Measurements from ENCODE around the gene VPS33B. TPM values are rescaled to one million over a fixed set of nuclear protein-coding genes. Genes with fewer than 3 reads are reported as not detected.

The VPS33B gene
- total and polyA plus RNA-seq, 4 donors, result 7.9 to 35.2 (median 23.7) TPM

DNA sequence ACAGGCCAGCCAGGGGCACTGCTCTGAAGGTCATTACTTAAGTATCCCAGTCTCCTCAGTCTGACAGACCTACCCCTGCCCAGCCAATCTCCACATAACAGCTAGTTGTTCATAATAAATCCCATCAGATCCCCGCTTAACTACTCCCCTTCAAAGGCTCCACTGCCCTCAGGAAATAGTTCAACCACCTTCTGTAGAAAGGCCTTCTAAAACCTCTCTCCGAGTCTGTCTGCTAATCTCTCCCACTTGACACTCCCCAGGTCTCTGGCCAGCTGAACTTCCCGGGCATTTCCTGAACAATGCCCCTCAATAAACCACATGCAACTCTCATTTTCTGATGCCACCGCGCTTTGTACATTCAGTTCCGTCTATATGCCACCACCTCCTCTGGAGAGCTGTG lies 34.1 kb downstream of the VPS33B start:
- WGBS (ENCODE audit: insufficient coverage), result 74% methylated on average over 6 of the region's 6 CpGs
- Histone ChIP-seq H3K4me1 (ENCODE audit: control insufficient read depth, insufficient read depth, low read length) (peaks cover 3% of the 10 kb centered on the region), H3K9me3 (ENCODE audit: control insufficient read depth, insufficient read depth, low read length) (no peaks in the 10 kb centered on the region), H3K27ac (ENCODE audit: low read depth, low read length) (no peak overlapping the region), H3K36me3 (ENCODE audit: control insufficient read depth, insufficient read depth, low read length) (no peaks in the 10 kb centered on the region), H3K4me3 (ENCODE audit: low read depth, low read length) (no peak overlapping the region), H3K27me3 (ENCODE audit: control insufficient read depth, insufficient read depth, low read length) (no peaks in the 10 kb centered on the region)
- DNase-seq (ENCODE audit: low read depth in 4 of 6, low spot score in 6 of 6), result no peak

- WGBS (ENCODE audit: insufficient coverage), result 70% methylated on average over 5 of the region's 7 CpGs
- H3K4me3 ChIP-seq (ENCODE audit: low read depth, low read length), result no peak overlapping the region
- no peak overlapping the region for H3K27ac ChIP-seq (ENCODE audit: low read depth, low read length)
- DNase-seq (ENCODE audit: low read depth in 4 of 6, low spot score in 6 of 6), result no peak
- no peaks in the 10 kb centered on the region for H3K27me3 ChIP-seq (ENCODE audit: control insufficient read depth, insufficient read depth, low read length)
- no peaks in the 10 kb centered on the region for H3K4me1 ChIP-seq (ENCODE audit: control insufficient read depth, insufficient read depth, low read length)
- no peaks in the 10 kb centered on the region for H3K36me3 ChIP-seq (ENCODE audit: control insufficient read depth, insufficient read depth, low read length)
- H3K9me3 ChIP-seq (ENCODE audit: control insufficient read depth, insufficient read depth, low read length), result no peaks in the 10 kb centered on the region
Observed at GRCh38 chr15:90987561-90988141, 34.7 kb downstream of the VPS33B start.

DNA sequence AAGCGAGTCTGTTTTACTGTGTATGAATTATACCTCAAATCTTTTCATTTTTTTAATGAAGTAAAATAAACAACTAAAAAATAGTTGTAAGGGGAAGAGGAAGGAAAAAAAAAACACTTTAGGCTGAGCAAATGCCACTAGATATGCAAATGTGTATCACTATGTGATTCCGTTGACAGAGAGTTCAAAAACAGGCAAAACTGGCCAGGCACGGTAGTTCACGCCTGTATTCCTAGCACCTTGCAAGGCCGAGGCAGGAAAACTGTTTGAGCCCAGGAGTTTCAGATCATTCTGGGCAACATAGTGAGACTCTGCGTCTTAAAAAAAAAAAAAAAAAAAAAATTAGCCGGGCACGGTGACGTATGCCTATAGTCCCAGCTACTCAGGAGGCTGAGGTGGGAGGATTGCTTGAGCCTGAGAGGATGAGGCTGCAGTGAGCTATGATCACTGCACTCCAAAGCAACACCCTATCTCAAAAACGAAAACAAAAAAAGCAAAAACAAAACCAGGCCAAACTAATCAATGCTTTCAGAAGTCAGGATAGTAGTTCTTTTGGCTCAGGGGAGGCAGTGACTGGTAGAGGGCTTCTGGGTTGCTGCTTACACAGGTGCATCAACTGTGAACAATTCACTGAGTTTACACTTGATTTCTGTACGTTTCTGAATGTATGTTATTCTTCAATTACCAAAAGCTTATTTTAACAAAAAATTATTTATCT lies 35.4 kb downstream of the VPS33B start:
- Histone ChIP-seq H3K4me3 (ENCODE audit: low read depth, low read length) (no peak overlapping the region), H3K27me3 (ENCODE audit: control insufficient read depth, insufficient read depth, low read length) (no peaks in the 10 kb centered on the region), H3K9me3 (ENCODE audit: control insufficient read depth, insufficient read depth, low read length) (no peaks in the 10 kb centered on the region), H3K36me3 (ENCODE audit: control insufficient read depth, insufficient read depth, low read length) (no peaks in the 10 kb centered on the region), H3K4me1 (ENCODE audit: control insufficient read depth, insufficient read depth, low read length) (no peaks in the 10 kb centered on the region), H3K27ac (ENCODE audit: low read depth, low read length) (no peak overlapping the region)
- DNase-seq (ENCODE audit: low read depth in 4 of 6, low spot score in 6 of 6), result no peak
- 100% methylated on average over 2 of the region's 11 CpGs for WGBS (ENCODE audit: insufficient coverage)

- Histone ChIP-seq H3K27ac (ENCODE audit: low read depth, low read length) (no peak overlapping the region), H3K27me3 (ENCODE audit: control insufficient read depth, insufficient read depth, low read length) (no peaks in the 10 kb centered on the region), H3K4me3 (ENCODE audit: low read depth, low read length) (no peak overlapping the region), H3K4me1 (ENCODE audit: control insufficient read depth, insufficient read depth, low read length) (no peaks in the 10 kb centered on the region), H3K36me3 (ENCODE audit: control insufficient read depth, insufficient read depth, low read length) (peaks cover 11% of the 10 kb centered on the region), H3K9me3 (ENCODE audit: control insufficient read depth, insufficient read depth, low read length) (no peaks in the 10 kb centered on the region)
- 93% methylated on average over 4 of the region's 5 CpGs for WGBS (ENCODE audit: insufficient coverage)
- DNase-seq (ENCODE audit: low read depth in 4 of 6, low spot score in 6 of 6), result no peak
Observed at GRCh38 chr15:90982135-90982534, 40.3 kb downstream of the VPS33B start.

GRCh38 chr15:90981681-90982080 lies 40.7 kb downstream of the VPS33B start:
- Histone ChIP-seq H3K27ac (ENCODE audit: low read depth, low read length) (no peak overlapping the region), H3K4me3 (ENCODE audit: low read depth, low read length) (no peak overlapping the region), H3K27me3 (ENCODE audit: control insufficient read depth, insufficient read depth, low read length) (no peaks in the 10 kb centered on the region), H3K9me3 (ENCODE audit: control insufficient read depth, insufficient read depth, low read length) (no peaks in the 10 kb centered on the region), H3K4me1 (ENCODE audit: control insufficient read depth, insufficient read depth, low read length) (no peaks in the 10 kb centered on the region), H3K36me3 (ENCODE audit: control insufficient read depth, insufficient read depth, low read length) (peaks cover 11% of the 10 kb centered on the region)
- DNase-seq (ENCODE audit: low read depth in 4 of 6, low spot score in 6 of 6), result no peak
- WGBS (ENCODE audit: insufficient coverage), result 70% methylated on average over 2 of the region's 6 CpGs

DNA sequence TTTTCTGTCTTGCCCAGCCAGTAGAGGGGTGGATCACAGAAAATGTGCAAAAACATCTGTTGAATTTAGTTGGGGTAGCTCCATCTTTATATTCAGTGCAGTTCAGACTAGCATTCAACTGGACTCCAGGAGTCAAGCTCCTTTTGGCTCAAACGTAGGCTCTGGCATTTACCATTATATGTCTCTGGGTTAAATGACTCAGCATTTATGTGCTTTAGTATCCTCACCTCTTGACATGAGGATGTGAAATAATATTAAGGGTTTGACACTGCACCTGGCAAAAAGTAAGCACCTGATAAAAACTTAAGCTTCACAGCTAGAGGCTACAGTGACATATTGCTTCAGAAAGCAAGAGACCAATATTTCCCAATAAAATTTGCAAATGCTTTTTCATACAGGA lies 42.8 kb downstream of the VPS33B start:
- Histone ChIP-seq H3K9me3 (ENCODE audit: control insufficient read depth, insufficient read depth, low read length) (no peaks in the 10 kb centered on the region), H3K4me1 (ENCODE audit: control insufficient read depth, insufficient read depth, low read length) (no peaks in the 10 kb centered on the region), H3K27me3 (ENCODE audit: control insufficient read depth, insufficient read depth, low read length) (no peaks in the 10 kb centered on the region), H3K27ac (ENCODE audit: low read depth, low read length) (no peak overlapping the region), H3K4me3 (ENCODE audit: low read depth, low read length) (no peak overlapping the region), H3K36me3 (ENCODE audit: control insufficient read depth, insufficient read depth, low read length) (peaks cover 17% of the 10 kb centered on the region)
- DNase-seq (ENCODE audit: low read depth in 4 of 6, low spot score in 6 of 6), result no peak
- no CpG with 5 or more reads among the region's 1 CpG for WGBS (ENCODE audit: insufficient coverage)

DNA sequence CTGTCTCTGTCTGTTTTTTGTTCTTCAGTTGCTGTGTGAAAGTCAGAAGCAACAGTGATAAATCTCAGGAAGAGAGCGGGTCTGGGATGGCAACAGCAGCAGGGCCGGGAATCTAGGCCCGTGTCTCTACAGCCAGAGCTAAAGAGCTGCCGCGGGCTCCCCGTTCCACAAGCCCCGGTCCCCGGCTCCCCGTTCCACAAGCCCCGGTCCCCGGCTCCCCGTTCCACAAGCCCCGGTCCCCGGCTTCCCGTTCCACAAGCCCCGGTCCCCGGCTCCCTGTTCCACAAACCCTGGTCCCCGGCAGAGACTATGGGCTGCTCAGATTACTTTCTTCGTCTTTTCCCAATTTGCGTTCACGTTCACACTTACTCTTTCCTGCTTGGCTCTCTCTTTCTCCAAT lies 48.2 kb downstream of the VPS33B start:
- Histone ChIP-seq H3K27ac (ENCODE audit: low read depth, low read length) (no peak overlapping the region), H3K27me3 (ENCODE audit: control insufficient read depth, insufficient read depth, low read length) (no peaks in the 10 kb centered on the region), H3K36me3 (ENCODE audit: control insufficient read depth, insufficient read depth, low read length) (peaks cover 26% of the 10 kb centered on the region), H3K9me3 (ENCODE audit: control insufficient read depth, insufficient read depth, low read length) (no peaks in the 10 kb centered on the region), H3K4me3 (ENCODE audit: low read depth, low read length) (no peak overlapping the region), H3K4me1 (ENCODE audit: control insufficient read depth, insufficient read depth, low read length) (no peaks in the 10 kb centered on the region)
- 95% methylated on average over 20 of the region's 21 CpGs for WGBS (ENCODE audit: insufficient coverage)
- DNase-seq (ENCODE audit: low read depth in 4 of 6, low spot score in 6 of 6), result no peak

- WGBS (ENCODE audit: insufficient coverage), result 70% methylated on average over 2 of the region's 5 CpGs
Observed at GRCh38 chr15:90972133-90972532, 50.3 kb downstream of the VPS33B start.

DNA sequence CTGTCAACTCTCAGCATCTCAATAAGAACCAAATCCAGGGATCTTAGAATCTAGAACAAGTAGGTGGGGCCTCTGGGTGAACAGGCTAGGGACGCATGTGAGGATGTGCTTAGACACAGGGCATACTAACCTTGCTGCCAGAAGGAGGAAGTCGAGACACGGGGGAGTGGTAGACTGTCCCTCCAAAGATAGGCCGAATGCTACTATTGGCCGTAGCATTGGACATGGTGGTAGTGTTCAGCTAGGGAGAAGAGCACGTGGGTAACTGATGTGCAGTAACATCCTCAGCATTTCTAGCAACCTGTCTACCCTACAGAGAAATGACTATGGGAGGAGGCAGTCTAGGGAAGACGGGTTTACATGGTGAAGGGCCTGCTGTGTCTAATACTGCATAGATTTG lies 52.1 kb downstream of the VPS33B start:
- Histone ChIP-seq H3K4me3 (ENCODE audit: low read depth, low read length) (no peak overlapping the region), H3K9me3 (ENCODE audit: control insufficient read depth, insufficient read depth, low read length) (no peaks in the 10 kb centered on the region), H3K4me1 (ENCODE audit: control insufficient read depth, insufficient read depth, low read length) (no peaks in the 10 kb centered on the region), H3K27ac (ENCODE audit: low read depth, low read length) (no peak overlapping the region), H3K27me3 (ENCODE audit: control insufficient read depth, insufficient read depth, low read length) (no peaks in the 10 kb centered on the region), H3K36me3 (ENCODE audit: control insufficient read depth, insufficient read depth, low read length) (peaks cover 35% of the 10 kb centered on the region)
- WGBS (ENCODE audit: insufficient coverage), result 93% methylated on average over 3 of the region's 7 CpGs
- DNase-seq (ENCODE audit: low read depth in 4 of 6, low spot score in 6 of 6), result no peak

More at GRCh38 chr15:90972133-90972532, 50.3 kb downstream of the VPS33B start:
- H3K36me3 ChIP-seq (ENCODE audit: control insufficient read depth, insufficient read depth, low read length), result peaks cover 24% of the 10 kb centered on the region
- no peak for DNase-seq (ENCODE audit: low read depth in 4 of 6, low spot score in 6 of 6)
- no peaks in the 10 kb centered on the region for H3K27me3 ChIP-seq (ENCODE audit: control insufficient read depth, insufficient read depth, low read length)
- H3K4me1 ChIP-seq (ENCODE audit: control insufficient read depth, insufficient read depth, low read length), result no peaks in the 10 kb centered on the region
- H3K4me3 ChIP-seq (ENCODE audit: low read depth, low read length), result no peak overlapping the region
- no peaks in the 10 kb centered on the region for H3K9me3 ChIP-seq (ENCODE audit: control insufficient read depth, insufficient read depth, low read length)
- no peak overlapping the region for H3K27ac ChIP-seq (ENCODE audit: low read depth, low read length)

GRCh38 chr15:90968434-90968833 lies 54.0 kb downstream of the VPS33B start:
- no peak for DNase-seq (ENCODE audit: low read depth in 4 of 6, low spot score in 6 of 6)
- Histone ChIP-seq H3K27me3 (ENCODE audit: control insufficient read depth, insufficient read depth, low read length) (no peaks in the 10 kb centered on the region), H3K4me3 (ENCODE audit: low read depth, low read length) (no peak overlapping the region), H3K36me3 (ENCODE audit: control insufficient read depth, insufficient read depth, low read length) (peaks cover 34% of the 10 kb centered on the region), H3K9me3 (ENCODE audit: control insufficient read depth, insufficient read depth, low read length) (no peaks in the 10 kb centered on the region), H3K27ac (ENCODE audit: low read depth, low read length) (no peak overlapping the region), H3K4me1 (ENCODE audit: control insufficient read depth, insufficient read depth, low read length) (no peaks in the 10 kb centered on the region)
- WGBS (ENCODE audit: insufficient coverage), result 86% methylated on average over 1 of the region's 1 CpG
